GM18873 (cell line): ENCODE data around the gene CORO6.

ENCODE experiments used
- ATAC-seq: cut with Tn5 transposase; IDR thresholded peaks from one replicate; pipeline ENCODE4 v1.9.1; 2021; ENCODE audit warnings: mild to moderate bottlenecking, moderate library complexity, moderate number of reproducible peaks; ENCODE audit not compliant: unreplicated experiment, low FRiP score

Gene CORO6

DNA sequence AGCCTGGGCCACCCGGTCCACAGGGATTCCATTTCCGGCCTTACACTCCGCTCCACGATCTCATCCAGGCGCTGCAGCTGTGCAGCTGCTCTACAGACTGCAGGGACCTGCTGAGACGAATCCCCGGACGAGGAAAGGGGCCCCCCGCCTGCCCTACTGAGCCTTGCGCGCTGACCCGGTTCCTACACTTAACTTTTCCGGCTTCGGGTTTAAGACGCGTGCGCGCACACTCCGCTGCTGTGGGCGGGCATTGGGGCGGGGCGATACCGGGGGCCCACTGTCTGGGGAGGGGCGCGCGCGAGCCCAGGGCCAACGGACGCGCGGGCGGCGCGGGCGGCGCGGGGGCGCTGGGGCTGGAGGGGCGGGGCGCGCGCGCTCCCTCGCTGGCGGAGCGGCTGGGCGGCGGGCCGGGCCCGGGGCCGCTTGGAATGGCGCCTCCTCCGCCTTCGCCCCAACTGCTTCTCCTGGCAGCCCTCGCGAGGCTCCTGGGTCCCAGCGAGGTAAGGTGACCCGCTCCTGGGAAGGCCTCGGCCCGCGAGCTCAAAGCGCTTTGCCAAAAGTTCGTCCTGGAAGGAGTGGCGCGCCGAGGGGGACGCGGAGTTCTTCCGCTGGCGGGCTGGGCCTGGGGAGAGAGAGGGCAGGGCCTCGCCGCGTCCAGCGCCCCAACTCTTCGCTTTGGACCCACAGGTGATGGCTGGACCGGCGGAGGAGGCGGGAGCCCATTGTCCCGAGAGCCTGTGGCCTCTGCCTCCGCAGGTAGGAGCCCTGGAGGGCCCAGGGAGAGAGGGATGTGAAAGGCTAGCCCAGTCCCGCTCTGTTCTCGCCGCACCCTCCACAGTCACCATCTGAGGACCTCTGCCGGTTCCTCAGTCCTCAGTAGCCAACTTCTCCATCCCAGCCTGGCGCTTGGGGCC lies 54.1 kb downstream of the CORO6 start, which contains the start of gene TP53I13:
Gene TP53I13 (plus strand): TSS at position 371 of the 914 bp plus-strand sequence. CDS start 58 bp downstream, at position 429.
- ATAC-seq: no peak

DNA sequence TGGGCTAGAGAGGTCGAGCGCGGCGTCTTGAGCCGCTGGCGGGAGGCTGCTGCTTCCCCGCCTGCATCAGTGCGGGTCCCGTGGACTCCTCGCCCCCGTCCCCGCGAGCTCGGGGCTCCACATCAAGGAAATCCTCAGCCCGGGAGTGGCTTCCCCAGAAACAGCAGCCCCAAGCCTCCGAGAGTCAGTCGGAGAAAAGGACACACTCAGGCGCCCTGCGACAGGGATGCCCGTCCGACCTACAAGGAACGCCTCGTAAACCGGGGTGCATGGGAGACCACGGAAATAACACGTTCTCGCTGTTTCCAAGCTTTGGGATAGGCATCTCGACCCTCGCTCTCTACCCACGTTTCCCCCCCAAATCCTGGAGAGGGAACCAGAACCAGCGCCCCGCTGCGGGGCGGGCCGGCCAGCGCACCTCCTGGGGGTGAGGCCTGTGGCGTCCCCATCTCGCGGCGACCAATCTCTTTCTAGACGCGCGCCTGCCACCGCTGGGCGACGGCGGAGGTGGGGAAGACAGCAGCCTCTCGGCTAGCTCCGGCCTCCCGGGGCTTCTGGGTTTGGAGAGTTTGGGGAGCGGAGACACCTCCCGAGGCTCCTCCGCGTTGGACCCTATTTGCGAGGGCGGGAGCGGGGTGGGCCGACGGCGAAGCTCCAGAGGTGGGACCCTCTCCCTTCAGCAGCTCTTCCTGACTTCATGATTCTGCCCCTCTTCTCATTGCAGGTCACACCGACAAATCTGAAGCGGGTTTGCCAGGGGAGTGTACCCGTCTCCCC lies 55.0 kb downstream of the CORO6 start:
- ATAC-seq: no peak

DNA sequence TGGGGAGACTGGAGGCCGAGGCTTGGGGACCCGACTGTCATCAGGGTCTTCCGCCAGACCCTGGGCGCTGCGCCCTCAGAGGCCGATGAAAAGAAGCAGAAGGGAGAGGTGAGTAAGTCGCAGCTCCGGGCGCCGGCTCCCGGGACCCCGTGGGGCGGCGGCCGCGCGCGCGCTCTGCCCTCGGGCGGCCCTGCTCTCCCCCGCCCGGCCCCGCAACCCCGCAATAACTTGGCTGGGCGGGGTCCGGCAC lies 55.5 kb downstream of the CORO6 start:
- ATAC-seq: no peak

DNA sequence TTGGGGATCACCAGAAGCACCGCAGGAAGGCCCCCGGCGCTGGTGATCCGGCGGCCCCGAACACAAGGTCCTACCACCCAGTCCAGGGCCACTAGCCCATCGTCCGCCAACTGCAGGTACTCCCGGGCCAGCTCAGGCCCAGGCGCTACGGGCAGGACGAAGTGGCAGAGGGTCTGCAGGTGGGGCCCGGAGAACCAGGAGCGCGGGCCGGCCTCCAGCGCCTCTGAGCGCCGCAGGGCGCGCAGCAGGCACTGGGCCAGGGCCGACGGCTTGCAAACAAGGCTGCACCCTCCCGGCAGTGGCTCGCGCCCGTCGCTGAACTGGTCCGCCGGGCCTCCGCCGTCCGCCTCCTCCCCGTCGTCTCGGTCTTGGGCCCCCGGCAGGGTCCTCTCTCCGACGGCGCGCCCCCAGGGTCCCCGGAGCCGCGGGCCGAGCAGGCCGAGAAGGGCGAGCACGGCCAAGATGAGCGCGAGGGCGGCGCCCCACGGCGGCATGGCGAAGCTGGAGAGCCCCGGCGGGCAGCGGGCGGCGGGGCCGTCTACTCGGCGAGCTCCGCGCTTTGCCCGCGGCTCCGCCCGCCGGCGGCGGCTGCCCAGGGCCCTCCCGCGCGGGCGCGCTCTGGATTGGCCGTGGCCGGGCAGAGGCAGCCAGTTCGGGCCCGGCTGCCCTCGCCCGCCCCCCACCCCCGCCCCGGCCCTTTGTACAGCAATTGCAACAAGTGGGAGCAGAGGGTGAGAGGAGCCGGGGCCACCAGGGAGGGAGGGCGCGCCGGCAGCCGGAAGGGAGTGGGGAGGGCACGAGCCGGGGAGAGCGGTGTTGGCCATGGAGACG lies 56.0 kb downstream of the CORO6 start, which contains the start of gene ABHD15:
Gene ABHD15 (minus strand): TSS at position 565 of the 831 bp plus-strand sequence. CDS start 71 bp downstream, at position 494.
- ATAC-seq: no peak

DNA sequence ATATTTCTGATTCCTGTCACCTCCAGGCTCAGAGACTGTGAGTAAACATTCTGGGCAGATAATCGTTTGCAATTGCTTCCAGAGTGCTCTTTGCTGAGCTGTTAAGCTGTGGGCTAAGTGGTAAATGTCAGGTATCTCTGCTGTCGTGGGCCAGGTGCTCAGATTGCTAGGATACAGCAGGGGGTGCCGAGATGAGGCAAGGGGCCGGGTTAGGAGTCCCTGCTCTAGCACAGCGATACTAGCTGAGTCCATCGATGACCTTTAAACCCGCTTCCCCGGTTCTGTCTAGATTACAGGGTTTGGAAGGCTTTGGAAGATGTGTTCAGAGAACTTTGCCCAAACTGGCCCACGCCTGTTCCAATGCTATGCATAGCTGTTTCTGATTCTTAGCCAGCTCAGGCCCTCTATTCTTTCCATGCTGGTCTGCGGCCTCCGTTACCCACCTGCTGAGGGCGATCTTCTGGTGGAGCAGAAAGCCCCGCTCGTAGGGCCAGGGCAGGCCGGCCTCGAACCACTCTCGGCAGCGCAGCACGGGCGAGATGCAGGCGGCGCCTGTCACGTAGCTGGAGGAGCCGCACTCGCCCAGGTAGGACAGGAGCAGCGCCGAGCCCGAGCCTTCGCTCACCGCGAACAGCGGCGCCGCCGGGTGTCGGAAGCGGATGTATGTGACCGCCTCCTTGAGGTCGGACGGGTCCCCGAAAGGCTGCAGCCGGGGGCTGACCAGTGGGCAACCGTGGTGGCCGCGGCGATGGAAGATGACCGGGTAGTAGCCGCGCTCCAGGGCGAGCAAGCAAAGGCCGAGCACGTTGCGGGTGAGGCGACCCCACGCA lies 56.9 kb downstream of the CORO6 start:
- no peak for ATAC-seq
